Measurements from ENCODE around the gene TAF1D.
"Not testable (repeated sequence)": the region's sequence is repeated elsewhere in the genome, so short reads cannot be mapped to it uniquely, and the experiment has no call there.

The TAF1D gene

GRCh38 chr11:93751001-93751400 is 9.7 kb upstream of the TAF1D start:
- in situ Hi-C loops (cut with MboI; ENCODE audit: low sequenced_read_pairs), result no loop called here

GRCh38 chr11:93747122-93747521 is 5.8 kb upstream of the TAF1D start:
- in situ Hi-C loops (cut with MboI; ENCODE audit: low sequenced_read_pairs), result no loop called here

- in situ Hi-C loops (cut with MboI; ENCODE audit: low sequenced_read_pairs), result no loop called here
Measured at GRCh38 chr11:93746101-93746500, 4.8 kb upstream of the TAF1D start.

GRCh38 chr11:93745005-93745755 is 3.9 kb upstream of the TAF1D start:
- in situ Hi-C loops (cut with MboI; ENCODE audit: low sequenced_read_pairs), result not testable (repeated sequence)

GRCh38 chr11:93744669-93745004 is 3.3 kb upstream of the TAF1D start:
- in situ Hi-C loops (cut with MboI; ENCODE audit: low sequenced_read_pairs), result no loop called here

- in situ Hi-C loops (cut with MboI; ENCODE audit: low sequenced_read_pairs), result no loop called here
Measured at GRCh38 chr11:93743291-93743690, 2.0 kb upstream of the TAF1D start.

GRCh38 chr11:93741882-93742226 is 559 bp upstream of the TAF1D start:
- in situ Hi-C loops (cut with MboI; ENCODE audit: low sequenced_read_pairs), result no loop called here

GRCh38 chr11:93740730-93741093 is 583 bp downstream of the TAF1D start:
- in situ Hi-C loops (cut with MboI; ENCODE audit: low sequenced_read_pairs), result no loop called here

- in situ Hi-C loops (cut with MboI; ENCODE audit: low sequenced_read_pairs), result no loop called here
Measured at GRCh38 chr11:93740031-93740729, 1.1 kb downstream of the TAF1D start.

- in situ Hi-C loops (cut with MboI; ENCODE audit: low sequenced_read_pairs), result no loop called here
Measured at GRCh38 chr11:93738647-93739081, 2.6 kb downstream of the TAF1D start.

GRCh38 chr11:93737904-93738612 is 3.2 kb downstream of the TAF1D start:
- in situ Hi-C loops (cut with MboI; ENCODE audit: low sequenced_read_pairs), result no loop called here

GRCh38 chr11:93736129-93736528 is 5.2 kb downstream of the TAF1D start:
- in situ Hi-C loops (cut with MboI; ENCODE audit: low sequenced_read_pairs), result no loop called here

- in situ Hi-C loops (cut with MboI; ENCODE audit: low sequenced_read_pairs), result no loop called here
Measured at GRCh38 chr11:93735627-93736026, 5.7 kb downstream of the TAF1D start.

- in situ Hi-C loops (cut with MboI; ENCODE audit: low sequenced_read_pairs), result no loop called here
Measured at GRCh38 chr11:93734427-93735222, 6.7 kb downstream of the TAF1D start.

- in situ Hi-C loops (cut with MboI; ENCODE audit: low sequenced_read_pairs), result no loop called here
Measured at GRCh38 chr11:93733474-93733873, 7.8 kb downstream of the TAF1D start.

GRCh38 chr11:93732237-93732892 is 8.9 kb downstream of the TAF1D start:
- in situ Hi-C loops (cut with MboI; ENCODE audit: low sequenced_read_pairs), result no loop called here

GRCh38 chr11:93730108-93731107 is 10.9 kb downstream of the TAF1D start:
- in situ Hi-C loops (cut with MboI; ENCODE audit: low sequenced_read_pairs), result no loop called here

- in situ Hi-C loops (cut with MboI; ENCODE audit: low sequenced_read_pairs), result no loop called here
Measured at GRCh38 chr11:93729129-93729616, 12.1 kb downstream of the TAF1D start.

- in situ Hi-C loops (cut with MboI; ENCODE audit: low sequenced_read_pairs), result no loop called here
Measured at GRCh38 chr11:93728792-93729128, 12.5 kb downstream of the TAF1D start.

Data from hTERT RPE-1 (cell line).